Duodenal mucosa (tissue), 2 donors: ENCODE results near the gene ARID3B.

Experiments
- H3K27ac ChIP-seq: one replicate; pipeline ENCODE4 v1.7.0; 2013; ENCODE audit warnings: low read depth, low read length
- H3K27me3 ChIP-seq, 2 donors: one replicate each; pipeline ENCODE4 v1.7.0; 2013; ENCODE audit warnings: low read length in 2 of 2, control low read depth in 1 of 2; ENCODE audit not compliant: insufficient read depth in 2 of 2, control insufficient read depth in 1 of 2
- H3K36me3 ChIP-seq, 2 donors: one replicate each; pipeline ENCODE4 v1.7.0; 2013; ENCODE audit warnings: low read length in 2 of 2, control low read depth in 1 of 2; ENCODE audit not compliant: insufficient read depth in 2 of 2, control insufficient read depth in 1 of 2
- H3K4me1 ChIP-seq, 2 donors: one replicate each; pipeline ENCODE4 v1.7.0; 2013; ENCODE audit warnings: low read length in 2 of 2, control low read depth in 1 of 2; ENCODE audit not compliant: insufficient read depth in 2 of 2, control insufficient read depth in 1 of 2
- H3K4me3 ChIP-seq, 2 donors: one replicate each; pipeline ENCODE4 v1.7.0; 2013; ENCODE audit warnings: low read length in 2 of 2, low read depth in 1 of 2
- H3K9ac ChIP-seq, 2 donors: one replicate each; pipeline ENCODE4 v1.7.0; 2013; ENCODE audit warnings: low read length in 2 of 2, low read depth in 1 of 2
- H3K9me3 ChIP-seq, 2 donors: one replicate each; pipeline ENCODE4 v1.7.0; 2013; ENCODE audit warnings: low read length in 2 of 2, control low read depth in 1 of 2; ENCODE audit not compliant: control insufficient read depth in 1 of 2

The ARID3B gene

DNA sequence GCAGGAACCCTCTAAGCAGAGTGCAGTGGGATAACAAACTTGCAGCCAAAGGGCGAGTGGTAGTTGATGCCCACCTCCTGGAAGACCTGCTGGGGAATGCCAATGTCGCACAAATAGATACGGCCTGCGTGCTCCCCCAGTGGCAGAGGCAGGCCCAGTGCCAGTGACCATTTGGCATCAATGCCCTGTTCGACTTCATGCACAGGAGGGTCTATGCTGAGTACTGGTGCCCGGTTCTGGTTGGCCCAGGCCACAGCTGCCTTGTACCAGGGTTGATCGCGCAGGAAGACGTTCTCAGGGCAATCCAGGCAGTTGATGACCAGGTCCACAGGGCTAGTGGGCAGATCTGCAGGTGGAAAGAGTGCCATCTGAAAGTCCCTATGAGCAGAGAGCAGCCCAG, 91.6 kb downstream of the ARID3B start:
- H3K9ac ChIP-seq, result no peak overlapping the region
- peaks cover 0 to 9% of the 10 kb centered on the region in 2 donors for H3K4me1 ChIP-seq
- H3K9me3 ChIP-seq, result no peaks in the 10 kb centered on the region
- H3K27me3 ChIP-seq, result no peaks in the 10 kb centered on the region
- H3K27ac ChIP-seq, result no peak overlapping the region
- H3K4me3 ChIP-seq, result no peak overlapping the region
- H3K36me3 ChIP-seq, result peaks cover 56 to 97% of the 10 kb centered on the region in 2 donors

DNA sequence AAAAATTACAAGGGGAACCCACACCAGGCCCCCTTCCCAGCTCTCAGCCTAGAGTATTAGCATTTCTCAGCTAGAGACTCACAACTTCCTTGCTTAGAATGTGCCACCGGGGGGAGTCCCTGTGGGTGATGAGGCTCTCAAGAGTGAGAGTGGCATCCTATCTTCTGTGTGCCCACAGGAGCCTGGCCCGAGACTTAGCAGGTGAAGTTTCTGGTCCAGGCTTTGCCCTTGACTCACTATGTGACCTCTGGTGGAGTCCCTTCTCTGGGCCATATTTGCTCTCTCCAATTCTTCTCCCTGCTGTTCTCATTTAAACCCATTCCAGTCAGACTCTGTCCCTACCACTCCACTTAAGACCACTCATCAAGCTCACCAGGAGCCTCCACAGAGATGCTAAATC, 92.8 kb downstream of the ARID3B start:
- Histone ChIP-seq H3K4me3 (no peak overlapping the region), H3K27me3 (no peaks in the 10 kb centered on the region), H3K4me1 (peaks cover 0 to 7% of the 10 kb centered on the region in 2 donors), H3K9ac (no peak overlapping the region), H3K9me3 (no peaks in the 10 kb centered on the region), H3K36me3 (peaks cover 44 to 87% of the 10 kb centered on the region in 2 donors), H3K27ac (no peak overlapping the region)

DNA sequence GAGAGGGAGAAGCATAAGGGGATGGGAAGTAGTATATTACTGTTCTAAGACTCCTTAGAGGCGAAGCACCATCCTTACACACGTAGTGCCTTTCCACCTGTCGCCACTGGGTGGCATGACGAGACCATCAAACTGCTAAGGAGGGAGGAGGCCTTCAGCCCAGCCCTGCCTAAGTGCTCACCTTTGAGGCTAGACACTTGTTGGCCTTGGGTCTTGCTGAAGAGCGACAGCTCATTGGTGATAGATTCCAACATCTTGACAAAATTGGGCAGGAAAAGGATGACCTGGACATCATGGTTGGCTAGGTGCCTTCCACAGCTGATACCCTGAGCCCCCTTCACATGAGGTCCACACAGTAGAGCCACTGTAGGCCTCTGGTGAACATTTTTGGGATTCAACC, 94.2 kb downstream of the ARID3B start:
- peaks cover 0 to 7% of the 10 kb centered on the region in 2 donors for H3K4me1 ChIP-seq
- H3K27ac ChIP-seq, result no peak overlapping the region
- H3K4me3 ChIP-seq, result no peak overlapping the region
- peaks cover 44 to 87% of the 10 kb centered on the region in 2 donors for H3K36me3 ChIP-seq
- H3K9ac ChIP-seq, result no peak overlapping the region
- H3K9me3 ChIP-seq, result no peaks in the 10 kb centered on the region
- H3K27me3 ChIP-seq, result no peaks in the 10 kb centered on the region

DNA sequence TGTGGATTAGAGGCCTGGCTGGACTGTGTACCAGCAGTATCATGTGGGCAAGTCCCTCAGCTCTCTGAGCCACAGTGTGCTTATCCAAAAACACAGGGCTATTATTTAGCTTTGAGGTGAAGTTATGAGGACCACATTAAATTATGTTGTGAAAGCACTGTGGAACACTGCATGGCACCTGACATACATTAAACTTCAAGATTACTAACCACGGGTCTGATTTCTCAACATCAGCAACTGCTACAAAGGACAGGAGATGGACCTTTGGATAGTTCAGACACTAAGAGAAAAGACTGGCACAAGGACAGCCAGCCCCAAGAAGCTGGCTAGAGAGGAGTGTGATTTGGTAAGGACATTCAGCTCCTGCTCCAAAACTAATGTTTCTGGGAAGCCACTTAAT, 96.0 kb downstream of the ARID3B start:
- Histone ChIP-seq H3K4me3 (no peak overlapping the region), H3K4me1 (peaks cover 11 to 17% of the 10 kb centered on the region in 2 donors), H3K27me3 (no peaks in the 10 kb centered on the region), H3K9ac (no peak overlapping the region), H3K27ac (no peak overlapping the region), H3K9me3 (no peaks in the 10 kb centered on the region), H3K36me3 (peaks cover 36 to 73% of the 10 kb centered on the region in 2 donors)

DNA sequence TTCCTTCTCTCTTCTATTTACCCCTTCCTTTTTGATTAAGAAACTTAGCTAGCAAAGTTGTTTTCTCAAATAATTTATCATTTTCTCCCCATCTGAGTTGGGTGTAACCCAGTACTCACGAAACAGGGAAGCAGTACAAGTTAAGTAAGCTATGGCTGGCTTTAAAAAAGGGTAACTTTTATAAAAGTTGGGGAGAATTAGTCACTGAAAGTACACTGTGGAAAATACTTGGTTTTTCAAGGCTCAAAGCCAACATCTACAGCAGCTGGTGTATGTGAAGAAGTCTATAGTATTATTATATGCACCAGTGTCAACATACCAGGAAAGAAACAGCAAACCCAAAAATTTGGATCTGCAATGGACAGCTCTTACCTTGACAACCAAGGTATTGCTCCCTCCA, 100.1 kb downstream of the ARID3B start:
- peaks cover 31 to 42% of the 10 kb centered on the region in 2 donors for H3K4me1 ChIP-seq

DNA sequence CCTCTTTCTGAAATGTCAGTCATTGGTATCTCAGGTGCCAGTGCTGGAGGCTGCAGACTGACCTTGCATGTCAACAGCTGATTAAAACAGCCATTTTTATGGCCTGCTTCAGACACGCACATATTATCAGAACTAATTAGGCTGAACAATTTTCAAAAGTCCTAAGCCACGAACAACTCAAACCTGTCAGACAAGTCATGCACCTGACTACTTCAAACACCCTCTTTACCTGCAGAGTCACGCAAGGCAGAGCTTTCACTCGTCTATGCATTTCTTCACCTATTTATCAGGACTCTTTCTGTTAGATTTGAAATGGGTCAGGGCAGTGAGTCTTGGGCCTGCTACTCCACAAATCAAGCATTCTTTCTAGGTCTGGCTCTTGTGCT, 101.3 kb downstream of the ARID3B start:
- Histone ChIP-seq H3K27ac (peak overlapping the region; percentile 58), H3K9me3 (no peaks in the 10 kb centered on the region), H3K4me3 (peak overlapping the region; percentile 7 to 45), H3K27me3 (no peaks in the 10 kb centered on the region), H3K9ac (peak overlapping the region; percentile 3 to 28), H3K36me3 (peaks cover 5 to 25% of the 10 kb centered on the region in 2 donors), H3K4me1 (peaks cover 31 to 45% of the 10 kb centered on the region in 2 donors)

More for the DNA sequence above, 100.1 kb downstream of the ARID3B start:
- no peaks in the 10 kb centered on the region for H3K9me3 ChIP-seq
- H3K27ac ChIP-seq, result no peak overlapping the region
- no peak overlapping the region for H3K9ac ChIP-seq
- no peak overlapping the region for H3K4me3 ChIP-seq
- peaks cover 5 to 37% of the 10 kb centered on the region in 2 donors for H3K36me3 ChIP-seq
- H3K27me3 ChIP-seq, result no peaks in the 10 kb centered on the region

DNA sequence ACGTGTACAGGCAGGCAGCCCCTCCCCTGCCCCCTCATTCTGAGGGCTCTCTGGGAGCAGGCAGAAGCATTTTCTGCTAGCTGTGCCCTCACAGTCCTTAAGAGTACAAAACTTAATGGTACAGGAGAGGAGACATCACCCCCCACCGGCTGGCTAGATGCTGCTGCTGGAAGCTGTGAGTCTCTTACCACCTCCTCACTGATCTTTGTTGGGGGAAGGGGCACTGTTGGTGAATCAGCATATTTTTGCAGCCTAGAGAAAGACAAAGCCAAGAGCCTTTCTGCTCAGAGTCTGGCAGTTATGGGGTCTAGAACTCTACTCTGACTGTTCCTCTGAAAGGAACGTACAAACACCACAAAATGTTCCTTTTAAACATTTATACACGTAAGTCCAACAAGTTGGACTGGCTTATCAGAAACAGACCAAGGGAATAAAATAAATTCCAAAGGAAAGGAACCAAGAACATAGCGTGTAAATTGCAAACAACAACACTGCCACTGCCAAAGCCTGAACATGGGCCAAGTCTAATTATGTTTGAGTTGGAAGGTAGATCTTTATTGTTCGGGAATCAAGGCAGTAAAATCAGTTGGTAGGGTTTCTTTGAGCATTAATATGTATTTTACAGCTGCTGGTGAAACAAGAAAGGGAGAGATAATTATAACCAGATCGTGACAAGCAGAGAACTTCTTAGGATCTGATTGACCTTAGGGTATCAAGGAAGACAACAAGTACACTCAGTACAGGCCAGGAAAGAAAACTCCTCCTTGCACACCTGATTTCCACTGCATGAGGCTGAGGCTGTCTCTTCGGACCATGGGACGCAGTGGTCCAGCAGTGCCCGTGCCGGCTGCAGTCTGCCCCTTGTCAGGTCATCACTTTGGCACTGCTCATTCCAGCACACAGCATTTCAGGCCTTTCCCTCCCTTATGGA, 102.0 kb downstream of the ARID3B start:
- peak overlapping the region; percentile 3 to 28 for H3K9ac ChIP-seq
- peak overlapping the region; percentile 29 to 45 for H3K4me3 ChIP-seq
- peak overlapping the region; percentile 58 for H3K27ac ChIP-seq
- H3K36me3 ChIP-seq, result peaks cover 5 to 24% of the 10 kb centered on the region in 2 donors
- no peaks in the 10 kb centered on the region for H3K27me3 ChIP-seq
- no peaks in the 10 kb centered on the region for H3K9me3 ChIP-seq
- peaks cover 31 to 45% of the 10 kb centered on the region in 2 donors for H3K4me1 ChIP-seq

DNA sequence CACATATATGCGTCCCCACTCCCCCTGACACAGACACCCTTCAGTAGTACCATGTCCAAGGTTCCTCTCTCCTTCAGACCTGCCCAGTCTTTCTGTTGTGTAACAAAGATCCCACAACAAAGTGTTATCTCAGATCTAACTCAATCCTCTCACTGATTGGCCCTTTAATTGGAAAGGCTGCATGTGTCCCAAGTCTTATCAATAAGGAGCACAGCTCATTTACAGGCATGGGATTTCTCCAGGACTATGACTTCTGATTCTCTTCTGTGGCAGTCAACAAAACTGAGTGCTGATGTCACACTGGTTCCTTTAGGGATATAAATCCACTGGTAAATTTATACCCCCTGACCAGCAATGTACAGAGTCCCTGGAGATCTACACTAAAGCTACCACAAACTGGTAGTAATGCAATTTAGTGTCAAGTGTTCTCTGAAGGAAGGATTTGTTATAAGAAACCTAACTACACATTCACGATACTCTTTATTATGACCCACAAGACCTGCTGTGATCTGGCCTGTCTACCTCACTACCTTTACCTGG, 102.7 kb downstream of the ARID3B start:
- Histone ChIP-seq H3K4me3 (peak overlapping the region; percentile 29 to 45), H3K27ac (peak overlapping the region; percentile 36), H3K36me3 (peaks cover 5 to 23% of the 10 kb centered on the region in 2 donors), H3K27me3 (no peaks in the 10 kb centered on the region), H3K4me1 (peaks cover 31 to 45% of the 10 kb centered on the region in 2 donors), H3K9ac (peak overlapping the region in 1 of 2 donors; percentile 16), H3K9me3 (no peaks in the 10 kb centered on the region)

DNA sequence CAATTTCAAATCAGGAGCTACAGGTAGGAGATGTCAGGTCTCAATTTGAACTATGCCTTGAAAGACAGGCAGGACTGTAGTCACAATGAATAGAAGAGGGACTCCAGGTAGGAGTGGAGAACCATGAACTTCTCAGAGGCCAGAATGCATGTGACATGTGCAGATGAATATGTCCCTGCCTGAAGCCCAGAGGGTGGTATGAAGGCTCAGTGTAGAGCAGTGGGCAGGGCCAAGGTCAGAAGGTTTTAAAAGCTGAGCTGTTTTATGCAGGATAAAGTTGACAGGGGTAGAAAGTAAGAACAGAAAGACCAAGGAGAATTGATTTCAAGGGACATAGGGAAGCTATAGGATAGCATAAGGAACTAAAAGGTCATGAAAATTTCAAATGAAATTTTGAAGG, 105.5 kb downstream of the ARID3B start:
- no peaks in the 10 kb centered on the region for H3K27me3 ChIP-seq
- H3K9me3 ChIP-seq, result no peaks in the 10 kb centered on the region
- peaks cover 0 to 7% of the 10 kb centered on the region in 2 donors for H3K36me3 ChIP-seq
- no peak overlapping the region for H3K9ac ChIP-seq
- H3K27ac ChIP-seq, result no peak overlapping the region
- no peak overlapping the region for H3K4me3 ChIP-seq
- peaks cover 28 to 34% of the 10 kb centered on the region in 2 donors for H3K4me1 ChIP-seq
